Type B pancreatic cell (in vitro differentiated cells): ENCODE data around the gene RSPH10B. TPM values are rescaled to one million over a fixed set of nuclear protein-coding genes. Genes with fewer than 3 reads are reported as not detected.
"Not testable (repeated sequence)": the region's sequence is repeated elsewhere in the genome, so short reads cannot be mapped to it uniquely, and the experiment has no call there.

ENCODE experiments used
- DNase-seq: peaks from one replicate; pipeline ENCODE4 v3.0.0; 2021; ENCODE audit warnings: mixed read lengths; ENCODE audit not compliant: unreplicated experiment; ENCODE audit errors: extremely low spot score
- H3K27ac Mint-ChIP-seq: 2 replicates; pipeline ENCODE4 v1.8.0; 2021; ENCODE audit warnings: mild to moderate bottlenecking, mixed read lengths
- H3K27me3 Mint-ChIP-seq: 2 replicates; pipeline ENCODE4 v1.8.0; 2021; ENCODE audit warnings: mixed read lengths
- H3K36me3 Mint-ChIP-seq: 2 replicates; pipeline ENCODE4 v1.8.0; 2021; ENCODE audit warnings: mixed read lengths
- H3K4me1 Mint-ChIP-seq: one replicate; pipeline ENCODE4 v1.8.0; 2021; ENCODE audit warnings: mixed read lengths; ENCODE audit not compliant: unreplicated experiment
- H3K4me3 Mint-ChIP-seq: 2 replicates; pipeline ENCODE4 v1.8.0; 2021; ENCODE audit warnings: mild to moderate bottlenecking, mixed read lengths
- H3K9me3 Mint-ChIP-seq: 2 replicates; pipeline ENCODE4 v1.8.0; 2021; ENCODE audit warnings: mixed read lengths
- CTCF ChIP-seq: fragments of 200-600 bp; sonication (generic); conservative IDR thresholded peaks from 2 replicates; pipeline ENCODE4 v1.5.0; 2021; ENCODE audit warnings: antibody characterized with exemption, mild to moderate bottlenecking
- total RNA-seq: library from RNA; stranded (reverse); gene quantifications from 2 replicates; pipeline ENCODE4 v1.2.1, GENCODE V29; 2021; ENCODE audit warnings: low replicate concordance

The RSPH10B gene
- total RNA-seq, 1 donor from 2014 or later = 0.85 TPM

GRCh38 chr7:6008668-6009611, 38.5 kb upstream of the RSPH10B start, which contains the start of the genes AIMP2 and PMS2:
TSS of gene AIMP2 (plus strand) at chr7:6009272. CDS start at chr7:6009364, 92 bp downstream.
TSS of gene PMS2 (minus strand) at chr7:6009049. CDS start at chr7:6009019, 30 bp downstream.
- Mint-ChIP-seq H3K36me3 (peaks cover 14% of the 10 kb centered on the region), H3K9me3 (no peaks in the 10 kb centered on the region), H3K4me1 (peaks cover 33% of the 10 kb centered on the region), H3K4me3 (peak within 1 kb of the TSS; percentile 95), H3K27me3 (no peaks in the 10 kb centered on the region), H3K27ac (peak within 1 kb of the TSS; percentile 97)
- peak; percentile 98 for DNase-seq
- peak; percentile 21 for TF ChIP-seq CTCF

DNA sequence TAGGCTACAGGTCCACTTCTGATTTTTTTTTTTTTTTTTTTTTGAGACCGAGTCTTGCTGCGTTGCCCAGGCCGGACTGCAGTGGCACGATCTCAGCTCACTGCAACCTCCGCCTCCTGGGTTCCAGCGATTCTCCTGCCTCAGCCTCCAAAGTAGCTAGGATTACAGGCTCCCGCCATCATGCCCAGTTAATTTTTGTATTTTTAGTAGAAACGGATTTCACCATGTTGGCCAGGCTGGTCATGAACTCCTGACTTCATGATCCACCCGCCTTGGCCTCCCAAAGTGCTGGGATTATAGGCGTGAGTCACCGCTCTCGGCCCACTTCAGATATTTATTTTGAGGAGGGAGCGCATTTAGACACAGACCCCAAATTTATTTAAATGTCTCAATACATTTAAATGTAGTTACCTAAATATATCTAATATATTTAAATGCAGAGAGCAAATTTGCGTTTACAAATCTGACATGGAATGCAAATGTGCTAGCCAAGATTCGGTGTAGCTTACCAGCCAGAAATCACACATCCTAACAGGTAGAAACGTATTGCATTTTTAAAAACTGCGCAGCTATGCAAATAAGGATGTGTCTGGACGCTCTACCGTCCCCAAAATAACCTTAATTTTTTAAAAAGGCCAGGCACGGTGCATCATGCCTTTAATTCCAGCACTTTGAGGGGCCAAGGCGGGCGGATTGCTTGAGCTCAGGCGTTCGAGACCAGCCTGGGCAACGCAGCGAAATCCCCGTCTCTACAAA, 37.5 kb upstream of the RSPH10B start:
- H3K27me3 Mint-ChIP-seq, H3K9me3 Mint-ChIP-seq, DNase-seq: not testable (repeated sequence)
- peaks cover 32% of the 10 kb centered on the region for H3K4me1 Mint-ChIP-seq
- peak overlapping the region; percentile 95 for H3K4me3 Mint-ChIP-seq
- peaks cover 14% of the 10 kb centered on the region for H3K36me3 Mint-ChIP-seq
- peak overlapping the region; percentile 97 for H3K27ac Mint-ChIP-seq

- no peak for TF ChIP-seq CTCF
- Mint-ChIP-seq H3K36me3 (peaks cover 9% of the 10 kb centered on the region), H3K9me3 (no peaks in the 10 kb centered on the region), H3K4me3 (peak overlapping the region; percentile 81), H3K4me1 (peaks cover 26% of the 10 kb centered on the region), H3K27me3 (no peaks in the 10 kb centered on the region), H3K27ac (peak overlapping the region; percentile 35)
- no peak for DNase-seq
Measured at GRCh38 chr7:6007386-6007785, 36.9 kb upstream of the RSPH10B start.

DNA sequence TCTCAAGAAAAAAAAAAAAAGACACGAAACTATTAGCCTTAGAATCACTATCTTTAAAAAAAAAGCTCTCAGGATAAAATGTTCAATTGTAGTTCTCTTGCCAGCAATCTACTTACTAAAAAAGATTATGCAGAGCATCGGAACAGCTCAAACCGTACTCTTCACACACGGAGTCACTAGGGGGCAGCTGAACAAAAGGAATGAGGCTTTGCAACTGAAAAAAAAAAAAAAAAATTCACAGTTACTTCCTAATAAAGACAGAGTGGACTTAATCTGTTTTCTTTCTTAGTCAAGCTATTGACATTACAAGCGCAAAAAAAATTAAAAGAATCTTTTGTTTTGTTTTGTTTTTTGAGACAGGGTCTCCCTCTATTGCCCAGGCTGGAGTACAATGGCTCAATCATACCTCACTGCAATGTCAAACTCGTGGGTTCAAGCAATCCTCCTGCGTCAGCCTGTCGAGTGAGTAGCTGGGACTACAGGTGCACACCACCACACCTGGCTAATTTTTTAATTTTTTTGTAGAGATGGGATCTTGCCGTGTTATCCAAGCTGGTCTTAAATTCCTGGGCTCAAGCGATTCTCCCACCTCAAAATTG, 26.8 kb upstream of the RSPH10B start:
- peaks cover 15% of the 10 kb centered on the region for H3K36me3 Mint-ChIP-seq
- no peak for DNase-seq
- peaks cover 10% of the 10 kb centered on the region for H3K4me1 Mint-ChIP-seq
- no peak overlapping the region for H3K4me3 Mint-ChIP-seq
- peak overlapping the region; percentile 91 for H3K27ac Mint-ChIP-seq
- no peaks in the 10 kb centered on the region for H3K27me3 Mint-ChIP-seq
- TF ChIP-seq CTCF = peak; percentile 76
- no peaks in the 10 kb centered on the region for H3K9me3 Mint-ChIP-seq

DNA sequence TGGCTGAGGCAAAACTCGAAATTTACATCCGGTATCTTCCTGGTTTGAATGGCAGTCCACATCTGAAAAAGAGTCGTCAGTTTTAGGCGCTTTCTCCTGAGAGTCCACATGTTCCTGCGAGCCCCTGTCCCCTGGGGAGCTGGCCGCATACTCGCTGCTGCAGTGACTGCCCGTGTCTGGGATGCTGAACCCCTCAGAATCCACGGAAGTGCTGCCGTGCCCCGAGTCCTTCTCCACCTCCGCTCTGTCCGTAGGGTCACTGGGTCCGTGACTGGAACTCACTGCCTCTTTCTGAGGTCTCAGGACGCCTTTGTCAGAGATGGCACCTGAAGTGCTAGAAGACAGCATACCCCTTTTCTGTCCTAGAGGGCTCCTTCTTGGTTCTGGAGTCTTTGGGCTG, 16.6 kb upstream of the RSPH10B start:
- H3K27ac Mint-ChIP-seq, H3K27me3 Mint-ChIP-seq, H3K4me3 Mint-ChIP-seq, H3K4me1 Mint-ChIP-seq, DNase-seq, H3K9me3 Mint-ChIP-seq: not testable (repeated sequence)
- H3K36me3 Mint-ChIP-seq = peaks cover 12% of the 10 kb centered on the region

GRCh38 chr7:5979680-5980314, 9.3 kb upstream of the RSPH10B start:
- H3K27ac Mint-ChIP-seq, H3K9me3 Mint-ChIP-seq, DNase-seq, H3K4me3 Mint-ChIP-seq, H3K4me1 Mint-ChIP-seq, H3K27me3 Mint-ChIP-seq, H3K36me3 Mint-ChIP-seq: not testable (repeated sequence)

GRCh38 chr7:5973580-5973979, 3.1 kb upstream of the RSPH10B start:
- H3K4me1 Mint-ChIP-seq, H3K4me3 Mint-ChIP-seq, H3K27ac Mint-ChIP-seq, H3K36me3 Mint-ChIP-seq, H3K27me3 Mint-ChIP-seq, H3K9me3 Mint-ChIP-seq, DNase-seq: not testable (repeated sequence)

DNA sequence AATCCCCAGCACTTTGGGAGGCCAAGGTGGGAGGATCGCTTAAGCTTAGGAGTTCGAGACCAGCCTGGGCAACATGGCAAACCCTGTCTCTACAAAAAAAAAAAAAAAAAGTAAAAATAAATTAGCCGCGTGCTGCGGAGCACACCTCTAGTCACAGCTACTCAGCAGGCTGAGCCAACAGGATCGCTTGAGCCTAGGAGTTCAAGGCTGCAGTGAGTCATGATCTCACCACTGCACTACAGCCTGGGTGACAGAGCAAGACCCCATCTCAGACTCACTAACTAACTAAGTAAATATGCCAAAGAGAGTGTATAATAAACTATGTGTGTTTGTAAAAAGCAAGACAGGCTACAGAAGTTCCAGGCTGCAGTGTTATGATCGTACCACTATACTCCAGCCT, 6.7 kb downstream of the RSPH10B start:
- not testable (repeated sequence) for H3K9me3 Mint-ChIP-seq, H3K27ac Mint-ChIP-seq, DNase-seq, H3K36me3 Mint-ChIP-seq, H3K4me1 Mint-ChIP-seq, H3K4me3 Mint-ChIP-seq, H3K27me3 Mint-ChIP-seq

GRCh38 chr7:5963205-5963604, 7.3 kb downstream of the RSPH10B start:
- not testable (repeated sequence) for H3K36me3 Mint-ChIP-seq, H3K4me1 Mint-ChIP-seq, H3K27ac Mint-ChIP-seq, H3K9me3 Mint-ChIP-seq, H3K4me3 Mint-ChIP-seq, H3K27me3 Mint-ChIP-seq, DNase-seq

GRCh38 chr7:5934945-5935450, 35.5 kb downstream of the RSPH10B start:
- H3K4me3 Mint-ChIP-seq, H3K27ac Mint-ChIP-seq, H3K36me3 Mint-ChIP-seq, H3K9me3 Mint-ChIP-seq, H3K4me1 Mint-ChIP-seq, DNase-seq, H3K27me3 Mint-ChIP-seq: not testable (repeated sequence)
